Astrocyte (in vitro differentiated cells and primary cell): ENCODE measurements around the gene NBEA. TPM values are rescaled to one million over a fixed set of nuclear protein-coding genes. Genes with fewer than 3 reads are reported as not detected.

Source experiments
- DNase-seq: peaks from one replicate; pipeline ENCODE4 v3.0.0-alpha.2; 2010; ENCODE audit warnings: low read depth
- FAIRE-seq: peaks from 2 replicates; lab custom pipeline; 2011; peaks lifted over from hg19 to GRCh38; lab: Jason Lieb, UNC
- H2AFZ ChIP-seq: 2 replicates; pipeline ENCODE4 v1.6.0; 2012; ENCODE audit warnings: low read depth, low read length, inconsistent platforms
- H3K27ac ChIP-seq: 2 replicates; pipeline ENCODE4 v1.5.1; 2011; ENCODE audit warnings: low read depth, low read length, inconsistent platforms
- H3K27me3 ChIP-seq: 2 replicates; pipeline ENCODE4 v1.6.0; 2011; ENCODE audit warnings: low read length, inconsistent platforms; ENCODE audit not compliant: insufficient read depth
- H3K36me3 ChIP-seq: 2 replicates; pipeline ENCODE4 v1.5.1; 2011; ENCODE audit warnings: low read length, inconsistent platforms; ENCODE audit not compliant: insufficient read depth
- H3K4me1 ChIP-seq: 2 replicates; pipeline ENCODE4 v1.5.1; 2011; ENCODE audit warnings: low read length, inconsistent platforms; ENCODE audit not compliant: insufficient read depth
- H3K4me2 ChIP-seq: 2 replicates; pipeline ENCODE4 v1.6.0; 2012; ENCODE audit warnings: low read length, inconsistent platforms
- H3K4me3 ChIP-seq: 2 replicates; pipeline ENCODE4 v1.5.1; 2011; ENCODE audit warnings: low read depth, mild to moderate bottlenecking, low read length, inconsistent platforms; ENCODE audit not compliant: insufficient read depth
- H3K79me2 ChIP-seq: 2 replicates; pipeline ENCODE4 v1.6.0; 2012; ENCODE audit warnings: mild to moderate bottlenecking, low read length, inconsistent platforms; ENCODE audit not compliant: insufficient read depth
- H3K9ac ChIP-seq: 2 replicates; pipeline ENCODE4 v1.6.0; 2012; ENCODE audit warnings: mild to moderate bottlenecking, low read length, inconsistent platforms
- H3K9me3 ChIP-seq: 2 replicates; pipeline ENCODE4 v1.5.1; 2012; ENCODE audit warnings: low read depth, mild to moderate bottlenecking, low read length, inconsistent platforms; ENCODE audit not compliant: insufficient read depth
- H4K20me1 ChIP-seq: 2 replicates; pipeline ENCODE4 v1.6.0; 2012; ENCODE audit warnings: low read length, inconsistent platforms; ENCODE audit not compliant: insufficient read depth
- H3K27ac Mint-ChIP-seq: one replicate; pipeline ENCODE4 v1.8.0; 2021; ENCODE audit warnings: mild to moderate bottlenecking, mixed read lengths; ENCODE audit not compliant: unreplicated experiment
- H3K27me3 Mint-ChIP-seq: one replicate; pipeline ENCODE4 v1.8.0; 2021; ENCODE audit warnings: low read depth, mixed read lengths; ENCODE audit not compliant: unreplicated experiment
- H3K36me3 Mint-ChIP-seq: one replicate; pipeline ENCODE4 v1.8.0; 2021; ENCODE audit warnings: low read depth, mixed read lengths; ENCODE audit not compliant: unreplicated experiment
- H3K4me1 Mint-ChIP-seq: one replicate; pipeline ENCODE4 v1.8.0; 2021; ENCODE audit warnings: low read depth, mixed read lengths; ENCODE audit not compliant: unreplicated experiment
- H3K4me3 Mint-ChIP-seq: one replicate; pipeline ENCODE4 v1.8.0; 2021; ENCODE audit warnings: mild to moderate bottlenecking, moderate library complexity, mixed read lengths; ENCODE audit not compliant: unreplicated experiment
- H3K9me3 Mint-ChIP-seq: one replicate; pipeline ENCODE4 v1.8.0; 2021; ENCODE audit warnings: mild to moderate bottlenecking, mixed read lengths; ENCODE audit not compliant: unreplicated experiment
- EZH2 ChIP-seq: IDR thresholded peaks from 2 replicates; pipeline ENCODE4 v1.6.1; 2012; ENCODE audit warnings: mild to moderate bottlenecking, low read length, inconsistent platforms; ENCODE audit not compliant: insufficient read depth
- total RNA-seq: library from RNA; stranded (reverse); gene quantifications from 2 replicates; pipeline ENCODE4 v1.2.1, GENCODE V29; 2021
- TF ChIP-seq, protein P1 (sequence below): IDR thresholded peaks from 2 replicates; pipeline ENCODE4 v1.5.1; 2011; ENCODE audit warnings: low read depth, mild to moderate bottlenecking, inconsistent platforms, low read length, moderate library complexity; ENCODE audit not compliant: insufficient read depth

The NBEA gene
- total RNA-seq, 1 donor from 2014 or later: 7.8 TPM

GRCh38 chr13:35285677-35286076, 343.6 kb downstream of the NBEA start:
- H3K4me2 ChIP-seq: no peak overlapping the region
- H3K9me3 ChIP-seq: no peaks in the 10 kb centered on the region
- Mint-ChIP-seq H3K27me3 (no peaks in the 10 kb centered on the region), H3K4me1 (no peaks in the 10 kb centered on the region), H3K27ac (no peak overlapping the region), H3K4me3 (no peak overlapping the region), H3K9me3 (no peaks in the 10 kb centered on the region), H3K36me3 (no peaks in the 10 kb centered on the region)
- no peaks in the 10 kb centered on the region for H3K36me3 ChIP-seq
- H3K4me1 ChIP-seq: no peaks in the 10 kb centered on the region
- H3K27me3 ChIP-seq: no peaks in the 10 kb centered on the region
- H3K4me3 ChIP-seq: no peak overlapping the region
- no peaks in the 10 kb centered on the region for H4K20me1 ChIP-seq
- FAIRE-seq (no peak), DNase-seq (no peak)
- no peak overlapping the region for H2AFZ ChIP-seq
- no peak overlapping the region for H3K9ac ChIP-seq
- no peak overlapping the region for H3K27ac ChIP-seq
- H3K79me2 ChIP-seq: no peaks in the 10 kb centered on the region
- TF ChIP-seq, protein P1, sequence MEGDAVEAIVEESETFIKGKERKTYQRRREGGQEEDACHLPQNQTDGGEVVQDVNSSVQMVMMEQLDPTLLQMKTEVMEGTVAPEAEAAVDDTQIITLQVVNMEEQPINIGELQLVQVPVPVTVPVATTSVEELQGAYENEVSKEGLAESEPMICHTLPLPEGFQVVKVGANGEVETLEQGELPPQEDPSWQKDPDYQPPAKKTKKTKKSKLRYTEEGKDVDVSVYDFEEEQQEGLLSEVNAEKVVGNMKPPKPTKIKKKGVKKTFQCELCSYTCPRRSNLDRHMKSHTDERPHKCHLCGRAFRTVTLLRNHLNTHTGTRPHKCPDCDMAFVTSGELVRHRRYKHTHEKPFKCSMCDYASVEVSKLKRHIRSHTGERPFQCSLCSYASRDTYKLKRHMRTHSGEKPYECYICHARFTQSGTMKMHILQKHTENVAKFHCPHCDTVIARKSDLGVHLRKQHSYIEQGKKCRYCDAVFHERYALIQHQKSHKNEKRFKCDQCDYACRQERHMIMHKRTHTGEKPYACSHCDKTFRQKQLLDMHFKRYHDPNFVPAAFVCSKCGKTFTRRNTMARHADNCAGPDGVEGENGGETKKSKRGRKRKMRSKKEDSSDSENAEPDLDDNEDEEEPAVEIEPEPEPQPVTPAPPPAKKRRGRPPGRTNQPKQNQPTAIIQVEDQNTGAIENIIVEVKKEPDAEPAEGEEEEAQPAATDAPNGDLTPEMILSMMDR: no peak
- TF ChIP-seq EZH2: no peak

GRCh38 chr13:35292329-35292728, 350.3 kb downstream of the NBEA start:
- H2AFZ ChIP-seq: no peak overlapping the region
- H3K9me3 ChIP-seq: no peaks in the 10 kb centered on the region
- no peaks in the 10 kb centered on the region for H3K36me3 ChIP-seq
- DNase-seq (no peak), FAIRE-seq (no peak)
- no peak overlapping the region for H3K27ac Mint-ChIP-seq
- no peaks in the 10 kb centered on the region for H3K9me3 Mint-ChIP-seq
- no peaks in the 10 kb centered on the region for H4K20me1 ChIP-seq
- H3K4me3 Mint-ChIP-seq: no peak overlapping the region
- H3K27me3 Mint-ChIP-seq: no peaks in the 10 kb centered on the region
- no peaks in the 10 kb centered on the region for H3K27me3 ChIP-seq
- H3K4me2 ChIP-seq: no peak overlapping the region
- no peaks in the 10 kb centered on the region for H3K4me1 ChIP-seq
- H3K4me1 Mint-ChIP-seq: no peaks in the 10 kb centered on the region
- no peaks in the 10 kb centered on the region for H3K79me2 ChIP-seq
- no peak overlapping the region for H3K9ac ChIP-seq
- TF ChIP-seq, protein P1: no peak
- no peak for TF ChIP-seq EZH2
- no peak overlapping the region for H3K4me3 ChIP-seq
- H3K27ac ChIP-seq: no peak overlapping the region
- no peaks in the 10 kb centered on the region for H3K36me3 Mint-ChIP-seq

DNA sequence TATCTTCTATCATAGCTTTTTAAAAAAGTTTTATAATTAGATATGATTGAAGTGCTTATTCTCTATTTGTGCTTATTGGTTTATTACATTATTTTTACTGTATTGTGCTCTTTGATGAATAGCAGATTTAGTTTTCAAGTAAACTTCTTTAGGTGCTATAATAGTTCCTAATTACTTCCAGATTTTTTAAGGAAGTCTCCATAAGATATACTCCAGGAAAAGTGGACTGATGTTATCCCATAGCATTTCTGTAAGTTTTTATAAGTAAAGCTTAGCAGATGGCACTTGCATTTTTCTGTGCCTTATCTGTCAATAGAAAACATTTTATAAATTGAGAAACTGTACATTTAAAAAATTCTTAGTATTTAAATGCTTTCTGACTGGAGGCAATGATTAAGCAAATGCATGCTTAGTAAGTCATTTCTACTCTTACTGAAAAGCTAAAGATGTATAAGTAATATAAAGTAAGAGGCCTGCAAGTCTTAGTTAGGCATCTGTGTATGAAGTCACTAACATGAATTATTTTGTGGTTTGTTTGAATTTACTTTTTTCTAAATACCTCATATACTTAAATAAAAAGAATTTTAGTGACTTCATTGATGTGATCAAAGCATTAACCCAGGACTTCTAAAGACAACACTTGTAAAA, 351.6 kb downstream of the NBEA start:
- no peak overlapping the region for H3K27ac ChIP-seq

More for the DNA sequence above, 351.6 kb downstream of the NBEA start:
- H3K9me3 ChIP-seq: no peaks in the 10 kb centered on the region
- no peak for TF ChIP-seq EZH2
- TF ChIP-seq, protein P1: no peak
- H4K20me1 ChIP-seq: no peaks in the 10 kb centered on the region
- Mint-ChIP-seq H3K4me3 (no peak overlapping the region), H3K9me3 (no peaks in the 10 kb centered on the region), H3K4me1 (no peaks in the 10 kb centered on the region), H3K27me3 (no peaks in the 10 kb centered on the region), H3K27ac (no peak overlapping the region), H3K36me3 (no peaks in the 10 kb centered on the region)
- H3K9ac ChIP-seq: no peak overlapping the region
- no peaks in the 10 kb centered on the region for H3K36me3 ChIP-seq
- no peak for FAIRE-seq
- no peak overlapping the region for H2AFZ ChIP-seq
- no peaks in the 10 kb centered on the region for H3K79me2 ChIP-seq
- no peak overlapping the region for H3K4me3 ChIP-seq
- peak; percentile 36 for DNase-seq
- H3K27me3 ChIP-seq: no peaks in the 10 kb centered on the region
- no peak overlapping the region for H3K4me2 ChIP-seq
- H3K4me1 ChIP-seq: no peaks in the 10 kb centered on the region
